H1 (cell line): Measurements from ENCODE around the gene CALD1. TPM values are rescaled to one million over a fixed set of nuclear protein-coding genes. Genes with fewer than 3 reads are reported as not detected.

Source experiments
- CTCF ChIA-PET: fragments of 300-600 bp; sonication (Branson Sonifier 250); formaldehyde crosslinking; loops from one replicate; lab custom pipeline; 2021; ENCODE audit not compliant: partially characterized antibody; lab: Charles Lee
- POLR2A ChIA-PET: fragments of 300-600 bp; sonication (Branson Sonifier 250); formaldehyde crosslinking; loops from one replicate; lab custom pipeline; 2021; ENCODE audit warnings: inconsistent platforms; ENCODE audit not compliant: partially characterized antibody; lab: Charles Lee
- DNase-seq, 2 experiments: peaks; one replicate each; pipeline versions ENCODE4 v3.0.0 to v3.0.0-alpha.2; 2010 to 2022; ENCODE audit warnings: low spot score in 2 of 2, low read depth in 1 of 2, mixed read lengths in 1 of 2
- FAIRE-seq: peaks from 2 replicates; lab custom pipeline; 2011; peaks lifted over from hg19 to GRCh38; lab: Jason Lieb, UNC
- H2AFZ ChIP-seq: 2 replicates; pipeline ENCODE4 v1.8.1; 2012; ENCODE audit warnings: low read length, inconsistent platforms
- H2AK5ac ChIP-seq: 2 replicates; pipeline ENCODE4 v1.6.1; 2013; ENCODE audit warnings: low read depth, low read length
- H2BK120ac ChIP-seq: replicated peaks from 2 replicates; pipeline ENCODE3; 2013; ENCODE audit warnings: low read depth, low read length, inconsistent platforms
- H2BK12ac ChIP-seq: 2 replicates; pipeline ENCODE4 v1.6.1; 2013; ENCODE audit warnings: low read depth, low read length
- H2BK15ac ChIP-seq: 2 replicates; pipeline ENCODE4 v1.6.1; 2013; ENCODE audit warnings: low read length
- H2BK20ac ChIP-seq: 2 replicates; pipeline ENCODE4 v1.6.1; 2013; ENCODE audit warnings: low read length
- H2BK5ac ChIP-seq: 2 replicates; pipeline ENCODE4 v1.6.1; 2013; ENCODE audit warnings: low read depth, low read length
- H3K14ac ChIP-seq: 2 replicates; pipeline ENCODE4 v1.6.1; 2013; ENCODE audit warnings: inconsistent platforms; ENCODE audit not compliant: insufficient read length
- H3K18ac ChIP-seq: 2 replicates; pipeline ENCODE4 v1.6.1; 2013; ENCODE audit warnings: low read length; ENCODE audit errors: extremely low read depth
- H3K23ac ChIP-seq: 2 replicates; pipeline ENCODE4 v1.6.1; 2013; ENCODE audit warnings: inconsistent platforms; ENCODE audit not compliant: insufficient read length
- H3K23me2 ChIP-seq: 2 replicates; pipeline ENCODE4 v1.6.1; 2013; ENCODE audit warnings: low read depth, low read length
- H3K27ac ChIP-seq: 2 replicates; pipeline ENCODE4 v1.6.1; 2011; ENCODE audit warnings: low read depth, low read length, inconsistent platforms
- H3K27me3 ChIP-seq, 4 experiments: replicated peaks in 1 of 4; 1 replicate in 1 of 4; 2 replicates in 3 of 4; pipeline versions ENCODE4 v1.6.1 to v1.8.1; 2011 to 2013; ENCODE audit warnings: low read length in 3 of 4, mild to moderate bottlenecking in 3 of 4, inconsistent platforms in 2 of 4, mixed read lengths in 2 of 4, moderate library complexity in 1 of 4; ENCODE audit not compliant: control insufficient read depth in 3 of 4, insufficient read depth in 3 of 4; ENCODE audit errors: extremely low read depth in 1 of 4
- H3K36me3 ChIP-seq, 4 experiments: 2 replicates each; pipeline versions ENCODE4 v1.6.1 to v1.8.1; 2011 to 2013; ENCODE audit warnings: mild to moderate bottlenecking in 4 of 4, low read length in 3 of 4, moderate library complexity in 2 of 4, control low read depth in 1 of 4, inconsistent platforms in 1 of 4; ENCODE audit not compliant: insufficient read depth in 4 of 4, control insufficient read depth in 2 of 4
- H3K4ac ChIP-seq: replicated peaks from 2 replicates; pipeline ENCODE3; 2013; ENCODE audit warnings: low read length, low read depth, mixed read lengths, inconsistent platforms; ENCODE audit not compliant: insufficient read length
- H3K4me1 ChIP-seq, 4 experiments: replicated peaks in 1 of 4; 1 replicate in 1 of 4; 2 replicates in 3 of 4; pipeline versions ENCODE4 v1.6.1 to v1.8.1; 2011 to 2013; ENCODE audit warnings: low read length in 3 of 4, inconsistent platforms in 2 of 4, mixed read lengths in 1 of 4; ENCODE audit not compliant: insufficient read depth in 4 of 4, control insufficient read depth in 3 of 4
- H3K4me2 ChIP-seq, 2 experiments: 2 replicates each; pipeline versions ENCODE4 v1.6.1 to v1.8.1; 2011 to 2013; ENCODE audit warnings: low read depth in 2 of 2, low read length in 2 of 2, control low read depth in 1 of 2, inconsistent platforms in 1 of 2, mild to moderate bottlenecking in 1 of 2; ENCODE audit not compliant: insufficient read depth in 1 of 2
- H3K4me3 ChIP-seq, 4 experiments: fragments of 200-600, 300-600 bp in 1 of 4; sonication (generic), shearing (Covaris generic), sonication (Bioruptor Twin) in 1 of 4; 2 replicates each; pipeline versions ENCODE4 v1.5.1 to v1.8.1; 2011 to 2016; ENCODE audit warnings: low read length in 4 of 4, low read depth in 3 of 4, control low read depth in 2 of 4, inconsistent platforms in 2 of 4, mild to moderate bottlenecking in 2 of 4, mixed read lengths in 1 of 4, moderate library complexity in 1 of 4; ENCODE audit not compliant: insufficient read depth in 2 of 4; ENCODE audit errors: extremely low read depth in 1 of 4
- H3K56ac ChIP-seq: replicated peaks from 2 replicates; pipeline ENCODE3; 2013; ENCODE audit warnings: low read depth, mild to moderate bottlenecking, mixed read lengths, low read length, inconsistent platforms; ENCODE audit not compliant: insufficient read length
- H3K79me1 ChIP-seq: 2 replicates; pipeline ENCODE4 v1.6.1; 2013; ENCODE audit warnings: low read depth, low read length, control low read depth
- H3K79me2 ChIP-seq, 2 experiments: 2 replicates each; pipeline versions ENCODE4 v1.6.1 to v1.8.1; 2012 to 2013; ENCODE audit warnings: low read length in 2 of 2, mild to moderate bottlenecking in 2 of 2, inconsistent platforms in 1 of 2; ENCODE audit not compliant: insufficient read depth in 2 of 2, control insufficient read depth in 1 of 2
- H3K9ac ChIP-seq, 4 experiments: replicated peaks in 1 of 4; 1 replicate in 1 of 4; 2 replicates in 3 of 4; pipeline versions ENCODE4 v1.6.1 to v1.8.1; 2011 to 2013; ENCODE audit warnings: low read depth in 3 of 4, low read length in 3 of 4, control low read depth in 2 of 4, mild to moderate bottlenecking in 2 of 4, moderate library complexity in 2 of 4, inconsistent platforms in 1 of 4; ENCODE audit errors: extremely low read depth in 1 of 4
- H3K9me3 ChIP-seq, 2 experiments: 2 replicates each; pipeline versions ENCODE4 v1.6.1 to v1.8.1; 2012 to 2013; ENCODE audit warnings: mild to moderate bottlenecking in 2 of 2, moderate library complexity in 2 of 2, control low read depth in 1 of 2, inconsistent platforms in 1 of 2, low read depth in 1 of 2, low read length in 1 of 2, mixed read lengths in 1 of 2; ENCODE audit not compliant: insufficient read depth in 2 of 2
- H4K20me1 ChIP-seq, 2 experiments: replicated peaks in 1 of 2; 2 replicates each; pipeline versions ENCODE3 to v1.8.1; 2011 to 2013; ENCODE audit warnings: inconsistent platforms in 2 of 2, low read length in 2 of 2, mild to moderate bottlenecking in 1 of 2; ENCODE audit not compliant: insufficient read depth in 2 of 2, control insufficient read depth in 1 of 2
- H4K5ac ChIP-seq: 2 replicates; pipeline ENCODE4 v1.6.1; 2013; ENCODE audit warnings: low read length, low read depth, mixed read lengths, inconsistent platforms; ENCODE audit not compliant: insufficient read length
- H4K8ac ChIP-seq: 2 replicates; pipeline ENCODE4 v1.8.0; 2013; ENCODE audit warnings: mild to moderate bottlenecking, moderate library complexity, low read length, inconsistent platforms; ENCODE audit not compliant: insufficient read depth; ENCODE audit errors: extremely low read depth
- H4K91ac ChIP-seq: replicated peaks from 2 replicates; pipeline ENCODE3; 2013; ENCODE audit warnings: low read length, mixed read lengths, inconsistent platforms; ENCODE audit not compliant: insufficient read length
- FOSL1 ChIP-seq: IDR thresholded peaks from 2 replicates; pipeline ENCODE4 v1.6.1; 2011; ENCODE audit warnings: mild to moderate bottlenecking, low read depth, low read length, moderate library complexity; ENCODE audit not compliant: insufficient read depth
- HDAC2 ChIP-seq, 2 experiments: fragments of 300-600 bp in 1 of 2; sonication (generic) in 1 of 2; IDR thresholded peaks; 2 replicates each; pipeline ENCODE4 v1.6.1; 2011 to 2012; ENCODE audit warnings: low read depth in 2 of 2, low read length in 2 of 2, mild to moderate bottlenecking in 2 of 2, moderate library complexity in 2 of 2, borderline replicate concordance in 1 of 2, inconsistent platforms in 1 of 2
- PHF8 ChIP-seq: fragments of 200-600 bp; sonication (generic); conservative IDR thresholded peaks from 2 replicates; pipeline ENCODE4 v1.7.1; 2012; ENCODE audit warnings: low read depth, mild to moderate bottlenecking, inconsistent platforms, low read length, moderate library complexity
- POU5F1 ChIP-seq: IDR thresholded peaks from 2 replicates; pipeline ENCODE4 v1.6.1; 2011; ENCODE audit warnings: low read depth, mild to moderate bottlenecking, low read length, moderate library complexity
- WGBS, 2 experiments: shearing (Covaris generic) in 1 of 2; methylation state at CpG; one replicate each; pipeline versions ENCODE4 v1.1.6 to v1.1.7; 2013 to 2015; ENCODE audit warnings: low lambda C conversion rate in 2 of 2, mixed read lengths in 2 of 2, inconsistent platforms in 1 of 2, low coverage in 1 of 2, missing lambda C conversion rate in 1 of 2; ENCODE audit not compliant: insufficient replicate concordance in 2 of 2, insufficient coverage in 1 of 2, insufficient read length in 1 of 2; ENCODE audit errors: extremely low coverage in 1 of 2, missing lambda C conversion rate in 1 of 2; 5-methylcytosine and 5-hydroxymethylcytosine counted together
- polyA plus RNA-seq, 7 experiments: library from polyadenylated mRNA; depleted of rRNA in 3 of 7; stranded (reverse) in 5 of 7; unstranded in 2 of 7; fragments of >200 nt in 5 of 7; fragments of 200-250 nt in 2 of 7; gene quantifications; 1 replicate in 5 of 7; 2 replicates in 1 of 7; 4 replicates in 1 of 7; pipeline versions ENCODE4 v1.2.1 to v1.2.3, GENCODE V29; 2011 to 2013; ENCODE audit warnings: missing spikeins in 2 of 7, mixed read lengths in 2 of 7
- total RNA-seq: library from RNA; stranded (reverse); fragmentation: NEBNext Ultra II Directional; extraction: Animal tissue kit (Norgen Biotek cat#: 25700); gene quantifications from 2 replicates; pipeline ENCODE4 v1.2.1, GENCODE V29; 2021

CALD1 gene
- total and polyA plus RNA-seq, 2 of the 8 experiments (the other 6 are each of a cell fraction or from before 2014, with no cell fraction given): 34.3 to 177 TPM

GRCh38 chr7:134792968-134793367, 13.5 kb downstream of the CALD1 start:
- ChIA-PET POLR2A (interaction anchor here (0.8 kb wide), 1 partner anchor 14 kb away, joined by 3 read pairs; the partner anchor contains the start of gene CALD1), CTCF (interaction anchor here (1.0 to 1.4 kb wide), 3 partner anchors 10 to 54 kb away, joined by 3 to 4 read pairs (median 3); no protein-coding TSS in a partner anchor)
- WGBS, 2 experiments: 91% methylated on average over 9 of the region's 9 CpGs; no CpG with 5 or more reads in 1 of the 2 experiments
- Histone ChIP-seq H2BK12ac (no peak overlapping the region), H2BK20ac (no peak overlapping the region), H2BK5ac (peak overlapping the region; percentile 47; the same call in 1 of the 2 replicates), H3K23me2 (no peaks in the 10 kb centered on the region), H2BK15ac (no peak overlapping the region), H3K18ac (no peak overlapping the region), H3K4me3 (no peak overlapping the region), H3K14ac (no peak overlapping the region), H3K36me3 (no peaks in the 10 kb centered on the region), H4K20me1 (no peaks in the 10 kb centered on the region), H4K8ac (no peak overlapping the region), H4K5ac (no peak overlapping the region), H3K4ac (no peak overlapping the region), H3K4me1 (peaks cover 0 to 3% (median 2%) of the 10 kb centered on the region in 4 experiments; a peak in 4 of 7 replicates), H3K9me3 (no peaks in the 10 kb centered on the region), H2AFZ (no peak overlapping the region), H3K79me2 (peaks cover 0 to 27% of the 10 kb centered on the region in 2 experiments; a peak in 2 of 4 replicates), H4K91ac (no peak overlapping the region), H2BK120ac (no peak overlapping the region), H3K27me3 (no peaks in the 10 kb centered on the region), H3K79me1 (peaks cover 3% of the 10 kb centered on the region; the same call in 1 of the 2 replicates), H3K27ac (no peak overlapping the region), H3K56ac (no peak overlapping the region), H3K23ac (no peak overlapping the region), H3K4me2 (no peak overlapping the region), H3K9ac (no peak overlapping the region), H2AK5ac (no peak overlapping the region)
- DNase-seq (no peak), FAIRE-seq (no peak)
- TF ChIP-seq PHF8: no peak
- no peak for TF ChIP-seq HDAC2 (IDR thresholded peaks at IDR 0.05; ENCODE audit: borderline replicate concordance in 1 of 2, low read depth in 2 of 2, low read length in 2 of 2)
- TF ChIP-seq FOSL1: no peak
- no peak for TF ChIP-seq POU5F1
